GM12875 (cell line): ENCODE measurements around the gene ZNF304.

Experiments used
- H3K4me3 ChIP-seq: one replicate; pipeline ENCODE4 v1.5.1; 2011; ENCODE audit warnings: low read depth, low read length, control low read depth
- TF ChIP-seq, protein P1 (sequence below): IDR thresholded peaks from 2 replicates; pipeline ENCODE4 v1.5.1; 2011; ENCODE audit warnings: low read depth, mild to moderate bottlenecking, control low read depth, inconsistent platforms, low read length, moderate library complexity, borderline replicate concordance; ENCODE audit not compliant: insufficient read depth

The ZNF304 gene

DNA sequence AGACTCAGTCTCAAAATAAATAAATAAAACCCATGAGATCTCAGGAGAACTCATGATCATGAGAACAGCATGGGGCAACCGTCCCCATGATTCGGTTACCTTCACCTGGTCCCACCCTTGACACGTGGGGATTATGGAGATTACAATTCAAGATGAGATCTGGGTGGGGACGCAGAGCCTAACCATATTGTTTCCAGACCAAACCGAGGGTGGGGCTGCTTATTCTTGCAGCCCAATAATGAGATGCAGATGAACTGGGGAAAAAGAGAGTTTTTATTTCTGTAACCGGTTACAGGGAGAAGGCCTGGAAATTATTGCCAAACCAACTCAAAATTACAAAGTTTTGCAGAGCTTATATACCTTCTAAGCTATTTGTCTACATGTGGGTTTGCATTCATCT is 25.1 kb downstream of the ZNF304 start:
- TF ChIP-seq, protein P1, sequence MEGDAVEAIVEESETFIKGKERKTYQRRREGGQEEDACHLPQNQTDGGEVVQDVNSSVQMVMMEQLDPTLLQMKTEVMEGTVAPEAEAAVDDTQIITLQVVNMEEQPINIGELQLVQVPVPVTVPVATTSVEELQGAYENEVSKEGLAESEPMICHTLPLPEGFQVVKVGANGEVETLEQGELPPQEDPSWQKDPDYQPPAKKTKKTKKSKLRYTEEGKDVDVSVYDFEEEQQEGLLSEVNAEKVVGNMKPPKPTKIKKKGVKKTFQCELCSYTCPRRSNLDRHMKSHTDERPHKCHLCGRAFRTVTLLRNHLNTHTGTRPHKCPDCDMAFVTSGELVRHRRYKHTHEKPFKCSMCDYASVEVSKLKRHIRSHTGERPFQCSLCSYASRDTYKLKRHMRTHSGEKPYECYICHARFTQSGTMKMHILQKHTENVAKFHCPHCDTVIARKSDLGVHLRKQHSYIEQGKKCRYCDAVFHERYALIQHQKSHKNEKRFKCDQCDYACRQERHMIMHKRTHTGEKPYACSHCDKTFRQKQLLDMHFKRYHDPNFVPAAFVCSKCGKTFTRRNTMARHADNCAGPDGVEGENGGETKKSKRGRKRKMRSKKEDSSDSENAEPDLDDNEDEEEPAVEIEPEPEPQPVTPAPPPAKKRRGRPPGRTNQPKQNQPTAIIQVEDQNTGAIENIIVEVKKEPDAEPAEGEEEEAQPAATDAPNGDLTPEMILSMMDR = no peak
- no peak overlapping the region for H3K4me3 ChIP-seq

DNA sequence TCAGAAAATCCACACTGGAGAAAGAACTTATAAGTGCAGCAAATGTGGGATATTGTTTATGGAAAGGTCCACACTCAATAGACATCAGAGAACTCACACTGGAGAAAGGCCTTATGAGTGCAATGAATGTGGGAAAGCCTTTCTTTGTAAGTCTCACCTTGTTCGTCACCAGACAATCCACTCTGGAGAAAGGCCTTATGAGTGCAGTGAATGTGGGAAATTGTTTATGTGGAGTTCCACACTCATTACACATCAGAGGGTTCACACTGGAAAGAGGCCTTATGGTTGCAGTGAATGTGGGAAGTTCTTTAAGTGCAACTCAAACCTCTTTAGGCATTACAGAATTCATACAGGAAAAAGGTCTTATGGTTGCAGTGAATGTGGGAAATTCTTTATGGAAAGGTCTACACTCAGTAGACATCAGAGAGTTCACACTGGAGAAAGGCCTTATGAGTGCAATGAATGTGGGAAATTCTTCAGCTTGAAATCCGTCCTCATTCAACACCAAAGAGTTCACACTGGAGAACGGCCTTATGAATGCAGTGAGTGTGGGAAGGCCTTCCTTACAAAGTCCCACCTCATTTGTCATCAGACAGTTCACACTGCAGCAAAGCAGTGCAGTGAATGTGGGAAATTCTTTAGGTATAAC is 26.6 kb downstream of the ZNF304 start:
- TF ChIP-seq, protein P1 = no peak
- H3K4me3 ChIP-seq = no peak overlapping the region

DNA sequence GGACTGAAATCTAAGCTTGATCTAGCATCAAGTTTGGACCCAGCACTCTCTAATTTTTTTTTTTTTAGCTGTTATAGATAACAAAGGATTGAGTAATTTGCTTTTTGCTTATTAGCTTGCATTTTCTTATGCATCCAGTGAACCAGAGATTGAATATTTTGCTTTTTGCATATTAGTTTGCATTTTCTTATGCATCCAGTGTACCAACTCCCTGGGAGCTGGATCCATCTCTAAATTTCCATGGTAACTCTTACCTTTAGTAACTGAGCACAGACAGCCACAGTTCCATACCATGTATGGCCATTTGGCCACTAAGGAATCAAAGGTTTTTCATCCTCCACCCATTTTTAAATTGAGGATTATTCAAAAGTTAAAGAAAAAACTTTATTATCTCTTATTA is 29.9 kb downstream of the ZNF304 start:
- H3K4me3 ChIP-seq = no peak overlapping the region
- TF ChIP-seq, protein P1 = no peak

DNA sequence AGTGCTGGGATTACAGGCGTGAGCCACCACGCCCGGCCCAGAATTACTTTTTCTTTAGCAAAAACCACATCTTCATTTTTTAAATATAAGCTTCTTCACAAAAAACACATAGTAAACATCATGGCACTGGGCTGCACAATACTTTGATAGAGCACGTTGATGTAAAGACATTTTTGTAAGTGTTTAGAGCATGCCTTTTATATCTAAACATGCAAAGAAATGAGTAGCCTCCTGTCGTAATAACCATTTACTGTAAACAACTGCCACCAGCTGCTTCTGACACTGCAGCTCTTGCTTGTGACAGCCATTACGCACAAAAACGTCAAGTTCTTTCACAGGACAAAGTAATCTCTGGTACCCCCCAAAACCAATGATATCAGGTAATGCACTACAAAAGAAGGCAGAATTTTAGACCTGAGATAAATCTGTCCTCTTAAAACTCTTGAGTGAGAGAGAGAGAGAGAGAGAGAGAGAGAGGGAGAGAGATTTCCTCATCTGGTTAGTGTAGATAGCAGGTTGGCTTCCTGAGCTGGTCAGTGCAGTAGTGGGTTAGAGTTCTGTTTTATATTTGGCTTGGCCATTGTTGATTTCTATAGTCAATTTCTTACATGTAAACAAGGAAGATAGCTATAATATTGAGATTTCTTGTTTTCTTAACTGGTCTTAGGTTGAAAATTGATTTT is 31.9 kb downstream of the ZNF304 start:
- no peak overlapping the region for H3K4me3 ChIP-seq
- TF ChIP-seq, protein P1 = no peak

DNA sequence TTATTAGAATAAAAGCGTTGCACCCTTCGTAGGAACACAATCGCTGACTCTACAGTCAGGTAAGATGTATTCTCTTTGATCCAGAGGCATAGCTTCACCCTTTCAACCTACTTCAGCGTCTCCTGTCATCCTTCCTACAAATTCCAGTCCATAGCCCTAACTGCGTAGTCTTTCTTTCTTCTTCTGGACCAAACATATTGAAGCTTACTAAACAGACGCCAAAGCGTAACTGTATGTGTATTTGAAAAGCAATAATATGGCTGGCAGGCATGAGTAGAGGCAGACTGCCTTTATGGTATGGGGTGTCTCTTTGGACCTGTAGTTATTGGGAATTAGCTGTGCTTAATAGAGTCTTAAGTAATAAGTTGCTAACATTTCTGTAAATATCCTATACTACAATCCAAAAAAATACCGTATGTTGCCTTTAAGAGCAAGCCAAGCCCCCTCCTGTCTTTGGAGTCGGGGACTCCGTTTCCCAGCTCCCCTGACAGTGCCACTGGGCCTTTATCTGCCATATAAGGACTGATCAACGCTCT is 38.2 kb downstream of the ZNF304 start:
- TF ChIP-seq, protein P1 = no peak
- peak overlapping the region; percentile 27 for H3K4me3 ChIP-seq

DNA sequence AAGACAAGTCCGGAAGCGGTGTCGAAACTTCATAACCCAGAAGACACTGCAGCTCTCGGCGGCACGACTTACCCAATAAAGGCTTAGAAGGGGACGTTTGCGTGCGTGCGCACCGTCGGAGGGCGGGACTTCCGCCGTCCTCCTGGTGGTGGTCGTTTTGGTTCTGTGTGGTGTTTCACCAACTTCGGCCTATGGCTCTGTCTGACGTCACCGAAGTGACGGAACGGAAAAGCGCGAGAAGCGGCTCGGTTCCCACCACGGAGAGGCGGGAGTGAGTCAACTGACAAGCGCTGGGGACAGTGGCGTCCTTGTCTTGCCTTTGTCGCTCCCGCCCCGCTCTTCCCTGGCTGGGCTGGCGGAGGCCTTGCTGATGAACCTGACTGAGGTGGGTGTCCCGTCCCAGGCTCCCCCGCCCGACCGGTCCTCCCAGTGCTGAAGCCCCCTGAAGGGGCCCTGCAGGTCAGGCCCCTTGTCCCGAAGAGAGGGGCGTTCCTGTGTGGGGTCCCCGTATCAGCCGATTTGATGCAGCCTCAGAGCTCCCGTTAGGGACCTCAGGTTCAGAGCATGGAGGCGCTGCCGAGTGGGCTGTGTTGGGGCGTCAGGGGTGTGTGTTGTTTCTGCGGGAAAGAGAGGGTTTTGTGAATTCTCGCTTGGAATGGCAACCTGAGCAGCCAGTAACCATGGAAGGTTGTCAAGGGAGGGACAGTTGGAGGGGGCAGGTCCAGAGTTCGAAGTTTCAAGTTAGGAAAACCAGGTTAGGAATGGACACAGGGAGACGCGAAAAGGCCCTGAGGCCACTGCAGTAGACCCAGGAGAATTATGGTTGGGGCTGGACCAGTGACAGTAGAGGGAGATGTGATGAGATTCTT is 38.9 kb downstream of the ZNF304 start, which contains the start of gene ZNF548:
ZNF548 (plus strand) TSS at position 125 of the 869 bp plus-strand sequence; CDS start at position 371, 246 bp downstream.
- TF ChIP-seq, protein P1 = no peak

More for the DNA sequence above, 38.9 kb downstream of the ZNF304 start, which contains the start of gene ZNF548:
- H3K4me3 ChIP-seq = peak within 1 kb of the TSS; percentile 75
